H9 (cell line): ENCODE measurements around the gene MYRF. TPM values are rescaled to one million over a fixed set of nuclear protein-coding genes. Genes with fewer than 3 reads are reported as not detected.

Experiments used
- DNase-seq: peaks from one replicate; pipeline ENCODE4 v3.0.0-alpha.2; 2017
- H2AFZ ChIP-seq: one replicate; pipeline ENCODE4 v1.6.1; 2013; ENCODE audit warnings: mild to moderate bottlenecking, low read length, control low read depth, moderate library complexity
- H2AK5ac ChIP-seq: 2 replicates; pipeline ENCODE4 v1.6.1; 2013; ENCODE audit warnings: low read length, control low read depth, mixed read lengths; ENCODE audit not compliant: insufficient read length
- H2BK120ac ChIP-seq: one replicate; pipeline ENCODE4 v1.6.1; 2013; ENCODE audit warnings: low read depth, mild to moderate bottlenecking, low read length, control low read depth, inconsistent platforms; ENCODE audit not compliant: poor library complexity, severe bottlenecking
- H2BK12ac ChIP-seq: 2 replicates; pipeline ENCODE4 v1.6.1; 2013; ENCODE audit warnings: low read length, control low read depth, mixed read lengths, low read depth; ENCODE audit not compliant: insufficient read length
- H2BK15ac ChIP-seq: 2 replicates; pipeline ENCODE4 v1.6.1; 2013; ENCODE audit warnings: low read depth, low read length, control low read depth
- H2BK20ac ChIP-seq: one replicate; pipeline ENCODE4 v1.6.1; 2013; ENCODE audit warnings: low read depth, mild to moderate bottlenecking, low read length, control low read depth, inconsistent platforms; ENCODE audit not compliant: poor library complexity, severe bottlenecking
- H2BK5ac ChIP-seq: 2 replicates; pipeline ENCODE4 v1.6.1; 2013; ENCODE audit warnings: low read length, control low read depth, mixed read lengths; ENCODE audit not compliant: insufficient read length
- H3K14ac ChIP-seq: 2 replicates; pipeline ENCODE4 v1.6.1; 2013; ENCODE audit warnings: low read length, control low read depth; ENCODE audit not compliant: insufficient read depth
- H3K18ac ChIP-seq: 2 replicates; pipeline ENCODE4 v1.6.1; 2013; ENCODE audit warnings: low read depth, mild to moderate bottlenecking, mixed read lengths, low read length, control low read depth; ENCODE audit not compliant: insufficient read length
- H3K23ac ChIP-seq: 2 replicates; pipeline ENCODE4 v1.6.1; 2013; ENCODE audit warnings: low read length, control low read depth, mixed read lengths, low read depth; ENCODE audit not compliant: insufficient read length
- H3K23me2 ChIP-seq: 2 replicates; pipeline ENCODE4 v1.6.1; 2013; ENCODE audit warnings: low read depth, mild to moderate bottlenecking, mixed read lengths, low read length, control low read depth; ENCODE audit not compliant: insufficient read length, poor library complexity, severe bottlenecking
- H3K27ac ChIP-seq: 2 replicates; pipeline ENCODE4 v1.5.1; 2013; ENCODE audit warnings: low read length, control low read depth, mixed read lengths, low read depth; ENCODE audit not compliant: insufficient read length
- H3K27me3 ChIP-seq: 2 replicates; pipeline ENCODE4 v1.6.1; 2013; ENCODE audit warnings: low read length, control low read depth, inconsistent platforms; ENCODE audit not compliant: insufficient read depth
- H3K4ac ChIP-seq: 2 replicates; pipeline ENCODE4 v1.6.1; 2013; ENCODE audit warnings: low read depth, mild to moderate bottlenecking, control low read depth, inconsistent platforms, low read length, moderate library complexity
- H3K4me1 ChIP-seq: 2 replicates; pipeline ENCODE4 v1.6.1; 2013; ENCODE audit warnings: low read length, control low read depth, inconsistent platforms; ENCODE audit not compliant: insufficient read depth
- H3K4me2 ChIP-seq: 2 replicates; pipeline ENCODE4 v1.6.1; 2013; ENCODE audit warnings: low read length, control low read depth, mixed read lengths; ENCODE audit not compliant: insufficient read length, insufficient read depth
- H3K56ac ChIP-seq: 2 replicates; pipeline ENCODE4 v1.6.1; 2013; ENCODE audit warnings: low read depth, mild to moderate bottlenecking, mixed read lengths, low read length, control low read depth; ENCODE audit not compliant: insufficient read length
- H3K79me1 ChIP-seq: 2 replicates; pipeline ENCODE4 v1.6.1; 2013; ENCODE audit warnings: low read depth, mild to moderate bottlenecking, moderate library complexity, low read length, control low read depth, inconsistent platforms; ENCODE audit not compliant: insufficient read depth, poor library complexity, severe bottlenecking
- H3K79me2 ChIP-seq: 2 replicates; pipeline ENCODE4 v1.6.1; 2013; ENCODE audit warnings: low read length, control low read depth, inconsistent platforms; ENCODE audit not compliant: insufficient read depth
- H3K9ac ChIP-seq: 2 replicates; pipeline ENCODE4 v1.6.1; 2013; ENCODE audit warnings: low read length, control low read depth, mixed read lengths; ENCODE audit not compliant: insufficient read length; ENCODE audit errors: extremely low read depth
- H3K9me3 ChIP-seq: one replicate; pipeline ENCODE4 v1.6.1; 2013; ENCODE audit warnings: low read depth, low read length, inconsistent platforms; ENCODE audit not compliant: control insufficient read depth
- H3T11ph ChIP-seq: one replicate; pipeline ENCODE4 v1.6.1; 2013; ENCODE audit warnings: mild to moderate bottlenecking, low read length, control low read depth, inconsistent platforms
- H4K20me1 ChIP-seq: one replicate; pipeline ENCODE4 v1.6.1; 2013; ENCODE audit not compliant: control insufficient read depth, insufficient read length, insufficient read depth
- H4K5ac ChIP-seq: 2 replicates; pipeline ENCODE4 v1.6.1; 2013; ENCODE audit warnings: low read depth, mild to moderate bottlenecking, mixed read lengths, low read length, control low read depth; ENCODE audit not compliant: insufficient read length
- H4K8ac ChIP-seq: replicated peaks from 2 replicates; pipeline ENCODE4 v1.6.1; 2013; ENCODE audit warnings: low read length, control low read depth, mixed read lengths, low read depth; ENCODE audit not compliant: insufficient read length
- H4K91ac ChIP-seq: 2 replicates; pipeline ENCODE4 v1.6.1; 2013; ENCODE audit warnings: low read depth, mild to moderate bottlenecking, moderate library complexity, mixed read lengths, low read length, control low read depth; ENCODE audit not compliant: insufficient read length
- H3K27ac Mint-ChIP-seq, 3 experiments: 2 replicates in 2 of 3; 3 replicates in 1 of 3; pipeline ENCODE4 v1.8.0; 2020 to 2021; ENCODE audit warnings: mixed read lengths in 3 of 3, mild to moderate bottlenecking in 1 of 3, moderate library complexity in 1 of 3
- H3K27me3 Mint-ChIP-seq: 2 replicates; pipeline ENCODE4 v1.8.0; 2021; ENCODE audit warnings: low read depth, mild to moderate bottlenecking, moderate library complexity, mixed read lengths
- H3K36me3 Mint-ChIP-seq, 3 experiments: 2 replicates in 2 of 3; 3 replicates in 1 of 3; pipeline ENCODE4 v1.8.0; 2020 to 2021; ENCODE audit warnings: low read depth in 3 of 3, mixed read lengths in 3 of 3; ENCODE audit not compliant: insufficient read depth in 1 of 3
- H3K4me1 Mint-ChIP-seq, 2 experiments: 2 replicates each; pipeline ENCODE4 v1.8.0; 2020; ENCODE audit warnings: mixed read lengths in 2 of 2
- H3K4me3 Mint-ChIP-seq, 2 experiments: 2 replicates in 1 of 2; 3 replicates in 1 of 2; pipeline ENCODE4 v1.8.0; 2020 to 2021; ENCODE audit warnings: mild to moderate bottlenecking in 2 of 2, mixed read lengths in 2 of 2, moderate library complexity in 1 of 2
- H3K9me3 Mint-ChIP-seq, 2 experiments: 2 replicates in 1 of 2; 3 replicates in 1 of 2; pipeline ENCODE4 v1.8.0; 2020; ENCODE audit warnings: mild to moderate bottlenecking in 2 of 2, mixed read lengths in 2 of 2, moderate library complexity in 1 of 2
- CTCF ChIP-seq: fragments of 200-600 bp; sonication (generic); conservative IDR thresholded peaks from 3 replicates; pipeline ENCODE4 v1.8.0; 2021; ENCODE audit warnings: antibody characterized with exemption, mild to moderate bottlenecking
- WGBS: extraction: QIAGEN DNeasy Blood & Tissue Kit; methylation state at CpG from one replicate; pipeline ENCODE4 v1.1.7; 2013; ENCODE audit warnings: missing lambda C conversion rate, low lambda C conversion rate, mixed read lengths; ENCODE audit not compliant: insufficient read length; ENCODE audit errors: extremely low coverage; 5-methylcytosine and 5-hydroxymethylcytosine counted together
- total RNA-seq: library from RNA; stranded (reverse); gene quantifications from 2 replicates; pipeline ENCODE4 v1.2.1, GENCODE V29; 2021

MYRF gene
- total RNA-seq, 1 experiment from 2014 or later, result 13.9 TPM

GRCh38 chr11:61766353-61766841 lies 14.0 kb downstream of the MYRF start:
- Histone ChIP-seq H2BK15ac (no peak overlapping the region), H4K91ac (no peak overlapping the region), H3K18ac (no peak overlapping the region), H3K4me1 (no peaks in the 10 kb centered on the region; the same call in 1 of the 2 replicates), H2BK20ac (no peak overlapping the region), H4K5ac (no peak overlapping the region), H3K27ac (no peak overlapping the region), H3K79me1 (no peaks in the 10 kb centered on the region), H2BK120ac (no peak overlapping the region), H3K4ac (no peak overlapping the region), H3K23me2 (no peaks in the 10 kb centered on the region), H2AFZ (no peak overlapping the region), H4K8ac (no peak overlapping the region), H4K20me1 (no peaks in the 10 kb centered on the region), H3K56ac (no peak overlapping the region), H3K27me3 (no peaks in the 10 kb centered on the region), H3K79me2 (no peaks in the 10 kb centered on the region), H2BK12ac (no peak overlapping the region), H3K14ac (0 out of 2 replicates have a peak overlapping the region, but pooled peaks have one; percentile 17), H3K23ac (no peak overlapping the region), H3K9me3 (no peaks in the 10 kb centered on the region), H3K9ac (no peak overlapping the region), H2AK5ac (no peak overlapping the region), H2BK5ac (no peak overlapping the region), H3T11ph (no peak overlapping the region), H3K4me2 (no peak overlapping the region)
- Mint-ChIP-seq H3K9me3 (no peaks in the 10 kb centered on the region), H3K36me3 (no peaks in the 10 kb centered on the region; a peak in 1 of 7 replicates), H3K27me3 (no peaks in the 10 kb centered on the region), H3K4me1 (peaks cover 25 to 46% of the 10 kb centered on the region in 2 experiments), H3K4me3 (no peak overlapping the region), H3K27ac (peak overlapping the region in 1 of 3 experiments; percentile 87; a peak in 1 of 7 replicates)
- no peak for TF ChIP-seq CTCF
- WGBS, result no CpG with 5 or more reads among the region's 13 CpGs
- no peak for DNase-seq
